HG02678 (cell line): ENCODE measurements around the gene SGSM1.

ENCODE experiments used
- ATAC-seq: cut with Tn5 transposase; IDR thresholded peaks from one replicate; pipeline ENCODE4 v1.9.1; 2021; ENCODE audit warnings: mild to moderate bottlenecking, moderate library complexity; ENCODE audit not compliant: unreplicated experiment

The SGSM1 gene

DNA sequence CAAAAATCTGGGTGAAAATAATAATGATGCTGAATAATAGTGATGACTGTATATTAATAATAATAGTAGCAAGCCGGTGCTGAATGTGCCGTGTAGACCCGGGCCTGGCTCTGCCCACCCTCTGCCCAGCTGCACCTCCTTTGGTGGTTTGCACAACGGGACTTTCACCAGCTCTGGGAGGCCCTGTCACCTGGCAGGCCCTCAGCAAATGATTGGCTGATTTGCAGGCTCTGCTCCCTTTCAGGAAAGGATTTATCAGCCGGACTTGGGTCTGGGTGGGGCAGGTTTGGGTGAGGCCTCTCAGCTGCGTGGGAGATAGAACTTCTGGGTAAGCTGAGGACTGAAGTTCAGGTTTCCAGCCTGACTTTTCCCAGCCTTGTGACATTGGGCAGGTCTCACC is 167.9 kb downstream of the SGSM1 start:
- no peak for ATAC-seq

DNA sequence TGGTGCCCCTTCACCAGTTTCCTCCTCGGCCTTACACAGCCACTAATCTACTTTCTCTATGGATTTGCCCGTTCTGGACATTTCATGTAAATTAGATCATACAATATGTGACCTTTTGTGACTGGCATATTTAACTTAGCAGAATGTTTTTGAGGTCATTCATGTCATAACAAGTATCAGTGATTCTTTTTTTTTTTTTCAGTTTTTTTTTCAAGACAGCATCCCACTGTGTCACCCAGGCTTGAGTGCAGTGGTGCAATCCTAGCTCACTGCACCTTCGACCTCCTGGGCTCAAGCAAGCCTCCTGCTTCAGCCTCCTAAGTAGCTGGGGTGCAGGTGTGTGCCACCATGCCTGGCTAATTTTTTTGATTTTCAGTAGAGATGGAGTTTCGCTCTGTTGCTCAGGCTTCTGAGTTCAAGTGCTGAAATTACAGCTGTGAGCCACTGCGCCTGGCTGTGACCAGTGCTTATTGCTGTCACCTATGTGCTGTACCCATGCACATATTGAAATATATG is 169.2 kb downstream of the SGSM1 start:
- no peak for ATAC-seq

DNA sequence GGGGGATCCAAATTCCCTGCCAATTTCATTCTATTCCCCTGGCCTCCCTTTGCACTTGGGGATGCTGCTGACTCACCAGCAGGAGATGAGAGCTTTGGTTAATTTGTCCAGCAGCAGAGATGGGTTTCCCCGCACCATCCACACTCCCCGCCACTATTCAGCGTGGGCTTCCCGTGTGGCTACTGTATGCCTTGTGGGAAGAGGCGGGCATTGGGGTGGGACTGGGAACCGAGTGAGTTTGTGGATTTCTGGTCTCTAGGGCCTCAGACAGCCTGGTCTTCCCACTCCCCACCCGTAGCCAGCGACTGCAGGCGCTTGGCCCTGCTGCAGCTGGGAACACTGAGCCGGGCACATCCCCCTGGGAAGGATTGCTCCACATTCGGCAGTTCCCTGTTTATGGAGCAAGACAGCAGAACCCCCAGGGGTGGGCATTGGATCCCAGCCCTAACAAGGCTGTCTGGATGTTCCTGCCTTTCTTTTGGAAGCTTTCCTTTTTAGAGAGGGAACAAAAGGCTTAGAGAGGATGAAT is 169.9 kb downstream of the SGSM1 start:
- ATAC-seq = no peak

DNA sequence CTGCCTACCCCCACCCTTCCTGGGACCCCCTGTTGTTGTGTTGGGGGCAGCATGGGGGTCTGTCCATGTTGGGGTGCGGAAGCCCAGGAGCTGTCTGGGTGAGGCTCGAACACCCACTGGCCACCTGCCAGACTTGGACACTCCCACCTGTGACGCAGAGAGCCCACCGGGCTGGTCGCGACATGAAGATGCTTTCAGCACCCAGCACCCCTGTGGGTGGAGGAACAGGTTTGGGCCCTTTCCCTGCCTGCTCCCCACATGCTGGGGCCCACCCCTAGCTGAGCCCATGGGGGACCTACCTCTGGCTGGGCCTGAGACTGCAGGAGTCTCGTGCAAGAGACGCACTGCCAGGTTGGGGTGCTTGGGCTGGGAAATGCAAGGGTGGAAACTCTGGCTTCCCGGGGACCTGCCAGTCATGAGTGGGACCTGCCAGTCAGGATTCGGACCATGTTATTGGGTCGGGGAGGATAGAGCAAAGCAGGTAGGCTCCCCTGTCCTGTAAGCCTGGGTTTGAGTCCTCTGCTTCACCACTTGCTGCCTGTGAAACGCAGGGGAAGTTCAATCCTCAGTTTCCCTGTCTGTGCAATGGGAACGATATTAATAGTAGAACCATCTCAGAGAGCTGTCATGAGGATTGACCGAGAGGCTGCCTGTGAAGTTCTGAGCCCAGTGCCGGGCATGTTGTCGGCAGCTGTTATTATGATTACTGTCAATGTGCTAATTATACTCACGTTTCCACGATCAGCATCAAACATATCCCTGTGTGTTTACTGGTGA is 170.6 kb downstream of the SGSM1 start:
- no peak for ATAC-seq
